Osteoblast (primary cell): ENCODE results near the gene SELE. TPM values are rescaled to one million over a fixed set of nuclear protein-coding genes. Genes with fewer than 3 reads are reported as not detected.

ENCODE experiments used
- DNase-seq: peaks from one replicate; pipeline ENCODE4 v3.0.0; 2011; ENCODE audit warnings: low spot score, mixed read lengths; ENCODE audit not compliant: insufficient read length; ENCODE audit errors: missing footprints
- H2AFZ ChIP-seq: 2 replicates; pipeline ENCODE4 v1.6.0; 2011; ENCODE audit warnings: mild to moderate bottlenecking, low read length
- H3K27ac ChIP-seq: 2 replicates; pipeline ENCODE4 v1.5.1; 2011; ENCODE audit warnings: mild to moderate bottlenecking, low read depth, low read length, moderate library complexity
- H3K27me3 ChIP-seq: 2 replicates; pipeline ENCODE4 v1.6.0; 2012; ENCODE audit warnings: mild to moderate bottlenecking, control low read depth, inconsistent platforms, low read length, moderate library complexity; ENCODE audit not compliant: insufficient read depth
- H3K36me3 ChIP-seq: 2 replicates; pipeline ENCODE4 v1.5.1; 2011; ENCODE audit warnings: mild to moderate bottlenecking, low read length, control low read depth, moderate library complexity; ENCODE audit not compliant: insufficient read depth
- H3K4me1 ChIP-seq: 2 replicates; pipeline ENCODE4 v1.5.1; 2011; ENCODE audit warnings: mild to moderate bottlenecking, low read length, control low read depth, moderate library complexity; ENCODE audit not compliant: insufficient read depth
- H3K4me2 ChIP-seq: 2 replicates; pipeline ENCODE4 v1.6.0; 2011; ENCODE audit warnings: mild to moderate bottlenecking, low read length; ENCODE audit not compliant: insufficient read depth
- H3K4me3 ChIP-seq: fragments of 200-600 bp; sonication (generic); 3 replicates; pipeline ENCODE4 v1.5.1; 2012; ENCODE audit warnings: mild to moderate bottlenecking, low read length, inconsistent platforms; ENCODE audit not compliant: insufficient read depth
- H3K79me2 ChIP-seq: 2 replicates; pipeline ENCODE4 v1.6.0; 2012; ENCODE audit warnings: mild to moderate bottlenecking, low read length, control low read depth, inconsistent platforms; ENCODE audit not compliant: insufficient read depth
- H3K9me3 ChIP-seq: 2 replicates; pipeline ENCODE4 v1.5.1; 2011; ENCODE audit warnings: low read depth, low read length, control low read depth
- H4K20me1 ChIP-seq: 2 replicates; pipeline ENCODE4 v1.6.0; 2012; ENCODE audit warnings: mild to moderate bottlenecking, low read length, control low read depth; ENCODE audit not compliant: insufficient read depth
- total RNA-seq: library from RNA; depleted of rRNA; stranded (reverse); fragments of >200 nt; gene quantifications from 2 replicates; pipeline ENCODE4 v1.2.3, GENCODE V29; 2012
- TF ChIP-seq, protein P1 (sequence below): IDR thresholded peaks from 2 replicates; pipeline ENCODE4 v1.5.1; 2011; ENCODE audit warnings: mild to moderate bottlenecking, low read depth, low read length, moderate library complexity; ENCODE audit errors: extremely low read depth

Gene SELE
- total RNA-seq, 1 donor, result not detected

DNA sequence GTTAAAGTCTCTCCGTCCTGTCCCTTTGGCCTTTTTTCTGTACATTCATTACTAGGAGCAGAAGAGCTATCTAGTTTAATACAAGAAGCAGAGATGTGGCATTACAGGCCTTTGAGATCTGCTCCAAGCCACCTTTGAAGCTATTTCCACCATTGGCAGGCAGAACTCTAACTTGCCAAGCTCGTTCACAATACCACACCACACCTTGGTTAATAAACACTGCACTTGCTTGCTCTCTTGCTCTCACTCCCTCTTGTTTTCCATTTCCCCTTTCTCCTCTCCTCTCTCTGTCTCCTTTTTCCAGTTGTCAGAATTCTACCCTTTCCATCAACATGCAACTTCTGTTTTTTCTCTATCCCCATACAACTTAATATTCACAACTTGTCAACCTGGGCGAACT lies 7.0 kb downstream of the SELE start:
- TF ChIP-seq, protein P1, sequence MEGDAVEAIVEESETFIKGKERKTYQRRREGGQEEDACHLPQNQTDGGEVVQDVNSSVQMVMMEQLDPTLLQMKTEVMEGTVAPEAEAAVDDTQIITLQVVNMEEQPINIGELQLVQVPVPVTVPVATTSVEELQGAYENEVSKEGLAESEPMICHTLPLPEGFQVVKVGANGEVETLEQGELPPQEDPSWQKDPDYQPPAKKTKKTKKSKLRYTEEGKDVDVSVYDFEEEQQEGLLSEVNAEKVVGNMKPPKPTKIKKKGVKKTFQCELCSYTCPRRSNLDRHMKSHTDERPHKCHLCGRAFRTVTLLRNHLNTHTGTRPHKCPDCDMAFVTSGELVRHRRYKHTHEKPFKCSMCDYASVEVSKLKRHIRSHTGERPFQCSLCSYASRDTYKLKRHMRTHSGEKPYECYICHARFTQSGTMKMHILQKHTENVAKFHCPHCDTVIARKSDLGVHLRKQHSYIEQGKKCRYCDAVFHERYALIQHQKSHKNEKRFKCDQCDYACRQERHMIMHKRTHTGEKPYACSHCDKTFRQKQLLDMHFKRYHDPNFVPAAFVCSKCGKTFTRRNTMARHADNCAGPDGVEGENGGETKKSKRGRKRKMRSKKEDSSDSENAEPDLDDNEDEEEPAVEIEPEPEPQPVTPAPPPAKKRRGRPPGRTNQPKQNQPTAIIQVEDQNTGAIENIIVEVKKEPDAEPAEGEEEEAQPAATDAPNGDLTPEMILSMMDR, result no peak
- no peaks in the 10 kb centered on the region for H4K20me1 ChIP-seq
- H3K4me1 ChIP-seq, result no peaks in the 10 kb centered on the region
- H3K79me2 ChIP-seq, result no peaks in the 10 kb centered on the region
- H3K4me2 ChIP-seq, result no peak overlapping the region
- no peaks in the 10 kb centered on the region for H3K9me3 ChIP-seq
- H3K27ac ChIP-seq, result no peak overlapping the region
- H2AFZ ChIP-seq, result no peak overlapping the region
- no peaks in the 10 kb centered on the region for H3K36me3 ChIP-seq
- DNase-seq, result no peak
- no peak overlapping the region for H3K4me3 ChIP-seq
- peaks cover 10% of the 10 kb centered on the region for H3K27me3 ChIP-seq

DNA sequence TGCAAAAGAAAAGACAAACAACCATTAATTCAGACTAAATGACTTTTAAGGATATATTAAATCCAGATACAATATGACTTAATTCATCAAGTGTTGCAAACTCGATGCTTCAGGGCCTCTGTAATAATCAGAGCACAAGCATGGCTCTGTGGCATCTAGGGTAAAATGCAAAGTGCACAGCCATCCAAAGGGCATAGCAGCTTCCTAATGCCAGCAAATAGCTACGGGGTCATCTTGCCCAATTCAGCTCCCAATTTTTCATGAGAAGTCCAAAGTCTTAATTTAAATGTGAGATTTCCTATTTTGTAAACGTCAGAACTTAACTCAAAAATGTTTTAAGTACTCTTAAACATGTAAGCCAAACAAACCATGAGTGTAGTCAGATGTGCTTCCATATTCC lies 7.9 kb downstream of the SELE start:
- Histone ChIP-seq H3K4me3 (no peak overlapping the region), H2AFZ (no peak overlapping the region), H3K79me2 (no peaks in the 10 kb centered on the region), H3K4me1 (no peaks in the 10 kb centered on the region), H3K36me3 (no peaks in the 10 kb centered on the region), H3K27ac (no peak overlapping the region), H3K27me3 (peaks cover 10% of the 10 kb centered on the region), H3K4me2 (no peak overlapping the region), H4K20me1 (no peaks in the 10 kb centered on the region), H3K9me3 (no peaks in the 10 kb centered on the region)
- TF ChIP-seq, protein P1, result no peak
- no peak for DNase-seq

DNA sequence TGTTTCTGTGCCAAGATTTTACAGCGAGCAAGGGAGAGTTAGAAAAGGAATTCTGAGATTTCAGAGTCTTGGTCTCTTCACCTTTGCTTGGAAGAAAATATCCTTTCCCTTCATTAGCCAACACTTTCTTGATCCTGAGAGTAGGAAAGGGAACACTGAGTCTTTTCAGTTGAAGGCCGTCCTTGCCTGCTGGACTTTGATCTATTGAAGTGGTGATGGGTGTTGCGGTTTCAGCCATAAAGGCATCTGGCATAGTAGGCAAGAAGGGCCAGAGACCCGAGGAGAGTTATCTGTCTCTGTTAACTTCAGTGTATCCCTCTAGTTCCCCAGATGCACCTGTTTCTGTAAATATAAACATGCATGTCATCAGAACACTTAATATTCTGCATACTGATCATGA lies 9.7 kb downstream of the SELE start:
- H4K20me1 ChIP-seq, result no peaks in the 10 kb centered on the region
- H3K4me2 ChIP-seq, result no peak overlapping the region
- H2AFZ ChIP-seq, result no peak overlapping the region
- no peaks in the 10 kb centered on the region for H3K79me2 ChIP-seq
- H3K9me3 ChIP-seq, result no peaks in the 10 kb centered on the region
- H3K27ac ChIP-seq, result no peak overlapping the region
- no peak for DNase-seq
- no peaks in the 10 kb centered on the region for H3K36me3 ChIP-seq
- TF ChIP-seq, protein P1, result no peak
- H3K4me3 ChIP-seq, result no peak overlapping the region
- H3K4me1 ChIP-seq, result no peaks in the 10 kb centered on the region
- H3K27me3 ChIP-seq, result peaks cover 10% of the 10 kb centered on the region

DNA sequence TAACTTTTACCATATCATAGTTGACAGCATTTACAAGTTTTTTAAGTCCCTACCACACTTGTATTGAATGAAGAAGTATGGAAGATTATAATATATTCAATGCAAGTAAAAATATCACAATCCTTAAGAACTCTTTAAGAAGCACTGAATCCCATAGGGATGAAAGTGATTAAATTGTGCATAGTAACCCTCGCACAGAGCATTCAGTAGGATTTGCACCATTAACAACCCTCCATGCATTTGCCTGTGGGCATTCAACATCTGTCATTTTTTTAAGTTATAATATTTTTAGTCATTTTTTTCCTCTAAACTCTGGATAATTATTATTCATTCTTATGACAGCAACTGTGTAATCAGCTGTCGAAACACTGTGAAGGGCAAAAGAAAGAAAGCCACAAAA lies 10.1 kb downstream of the SELE start:
- H3K4me2 ChIP-seq, result no peak overlapping the region
- H2AFZ ChIP-seq, result no peak overlapping the region
- no peaks in the 10 kb centered on the region for H3K36me3 ChIP-seq

More for the DNA sequence above, 10.1 kb downstream of the SELE start:
- H3K4me1 ChIP-seq, result no peaks in the 10 kb centered on the region
- TF ChIP-seq, protein P1, result no peak
- no peak overlapping the region for H3K4me3 ChIP-seq
- no peaks in the 10 kb centered on the region for H3K79me2 ChIP-seq
- no peaks in the 10 kb centered on the region for H4K20me1 ChIP-seq
- H3K27ac ChIP-seq, result no peak overlapping the region
- no peaks in the 10 kb centered on the region for H3K9me3 ChIP-seq
- H3K27me3 ChIP-seq, result peaks cover 10% of the 10 kb centered on the region
- DNase-seq, result no peak
